Stimulated activated CD8-positive, alpha-beta memory T cell treated with anti-CD3 and anti-CD28 coated beads, Interleukin-7, amount 100 ng/mL, for 1 hour (primary cell): ENCODE data around the gene HCN4.
"Not testable (repeated sequence)": the region's sequence is repeated elsewhere in the genome, so short reads cannot be mapped to it uniquely, and the experiment has no call there.

Experiments used
- DNase-seq, 2 donors: peaks; one replicate each; pipeline ENCODE4 v3.0.0-alpha.2; 2020; ENCODE audit warnings: low read depth in 2 of 2

Gene HCN4

GRCh38 chr15:73368301-73369136, at the start of gene HCN4:
HCN4 (minus strand) TSS chr15:73368958; CDS start chr15:73368270, 688 bp downstream.
- DNase-seq = no peak

DNA sequence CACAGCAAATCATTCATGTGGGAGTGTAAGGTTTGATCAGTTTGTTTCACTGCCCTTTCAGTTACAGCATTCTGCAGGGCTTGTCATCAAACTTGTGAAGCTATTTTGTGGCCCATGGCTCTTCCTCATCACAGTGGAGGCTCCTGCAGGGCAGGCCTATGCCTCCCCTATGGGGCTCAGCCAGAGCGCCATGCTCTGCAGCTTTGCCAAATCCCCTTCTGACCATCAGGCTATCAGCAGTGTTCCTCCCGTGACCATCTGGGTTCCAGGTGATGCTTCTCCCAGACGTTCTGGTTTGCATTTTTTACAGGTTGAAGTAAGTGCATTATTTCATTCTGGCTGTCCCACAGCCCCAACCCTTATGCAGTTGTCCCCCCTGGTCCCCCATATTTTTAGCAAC, 46.1 kb upstream of the HCN4 start:
- DNase-seq = no peak

DNA sequence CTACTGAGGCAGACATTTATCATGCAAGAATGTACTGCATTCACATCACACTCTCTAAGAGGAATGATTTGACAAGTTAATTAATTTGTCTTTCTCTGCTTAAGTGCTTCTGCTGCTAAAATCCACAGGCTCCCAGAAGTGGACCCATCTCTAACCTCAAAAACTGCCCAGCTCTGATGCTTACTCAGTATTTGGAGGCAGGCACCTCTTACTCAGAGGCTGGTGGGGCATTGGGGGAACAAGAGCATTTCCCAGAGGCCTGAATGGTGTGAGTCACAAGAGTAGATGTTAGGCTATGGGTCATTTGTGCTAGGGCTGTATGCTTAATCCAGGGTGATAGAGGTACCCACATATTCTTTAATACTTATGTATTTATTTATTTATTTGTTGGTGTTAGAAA, 34.4 kb upstream of the HCN4 start:
- no peak for DNase-seq

DNA sequence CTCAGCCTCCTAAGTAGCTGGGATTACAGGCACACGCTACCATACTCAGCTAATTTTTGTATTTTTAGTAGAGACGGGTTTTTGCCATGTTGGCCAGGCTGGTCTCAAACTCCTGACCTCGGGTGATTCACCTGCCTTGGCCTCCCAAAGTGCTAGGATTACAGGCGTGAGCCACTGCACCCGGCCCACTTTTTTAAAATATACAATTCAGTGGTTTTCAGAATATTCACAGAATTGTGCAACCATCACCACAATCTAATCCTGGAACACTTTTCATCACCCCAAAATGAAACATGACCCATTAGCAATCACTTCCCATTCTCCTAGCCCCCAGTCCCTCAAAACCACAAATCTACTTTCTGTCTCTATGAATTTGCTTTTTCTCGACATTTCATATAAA, 31.5 kb upstream of the HCN4 start:
- DNase-seq = not testable (repeated sequence)

GRCh38 chr15:73398861-73399260, 30.1 kb upstream of the HCN4 start:
- no peak for DNase-seq

- no peak for DNase-seq
Observed at GRCh38 chr15:73397461-73397860, 28.7 kb upstream of the HCN4 start.

GRCh38 chr15:73395671-73396070, 26.9 kb upstream of the HCN4 start:
- no peak for DNase-seq

DNA sequence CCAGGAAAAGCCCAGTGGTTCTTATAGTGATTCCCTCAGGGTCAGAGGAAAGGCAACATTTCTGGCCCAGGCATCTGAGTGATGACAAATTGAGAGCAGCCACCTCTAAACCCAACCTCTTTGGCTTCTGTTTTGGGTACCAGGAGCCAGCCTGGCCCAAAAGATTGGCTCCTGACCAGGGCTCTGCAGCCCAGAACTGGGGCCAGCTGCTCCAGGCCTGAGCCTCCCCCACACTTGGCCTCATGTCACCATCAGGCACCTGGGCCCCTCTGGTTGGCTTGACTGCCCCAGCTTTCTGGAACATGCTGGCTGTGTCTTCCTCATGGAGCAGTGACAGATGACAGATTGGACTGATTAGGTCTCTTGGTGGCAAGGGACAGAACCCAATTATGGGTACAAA, 26.0 kb upstream of the HCN4 start:
- no peak for DNase-seq

DNA sequence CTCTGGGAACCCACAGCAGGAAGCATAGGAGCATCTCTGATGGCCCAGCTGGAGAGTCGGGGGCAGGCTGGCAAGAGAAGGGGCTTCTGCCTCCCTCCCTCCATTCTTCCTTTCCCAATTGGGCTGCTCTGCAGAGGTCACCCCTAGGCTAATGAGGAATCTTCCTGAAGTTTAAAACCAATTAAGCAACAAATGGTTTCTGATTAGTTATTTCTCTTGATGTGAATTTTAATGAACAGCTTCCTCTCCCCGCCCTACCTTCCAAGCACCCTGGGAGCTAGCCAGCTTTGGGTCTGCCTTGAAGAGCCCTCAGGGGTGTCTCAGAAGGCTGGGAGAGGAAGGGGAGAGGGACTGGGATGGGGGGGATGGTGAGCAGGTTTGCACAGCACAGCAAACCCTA, 24.6 kb upstream of the HCN4 start:
- DNase-seq = no peak

DNA sequence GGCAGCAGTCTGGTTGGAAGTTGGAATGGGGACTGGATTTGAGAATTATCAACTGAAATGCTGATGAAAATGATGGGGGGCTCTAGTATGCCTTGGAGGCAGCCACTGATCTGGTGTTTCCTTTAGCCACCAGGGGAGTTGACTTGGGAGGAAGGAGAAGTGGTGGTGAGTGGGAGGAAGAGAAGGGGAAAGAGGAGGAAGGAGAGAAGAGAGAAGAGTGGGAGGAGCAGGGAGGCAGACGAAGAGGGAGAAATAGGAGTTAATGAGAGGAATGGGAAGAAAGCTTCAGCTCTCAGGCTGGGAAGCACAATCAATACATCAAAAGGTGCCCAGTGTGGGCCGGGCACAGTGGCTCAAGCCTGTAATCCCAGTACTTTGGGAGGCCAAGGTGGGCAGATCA, 23.3 kb upstream of the HCN4 start:
- DNase-seq = no peak

- no peak for DNase-seq
Observed at GRCh38 chr15:73391128-73391872, 22.5 kb upstream of the HCN4 start.

DNA sequence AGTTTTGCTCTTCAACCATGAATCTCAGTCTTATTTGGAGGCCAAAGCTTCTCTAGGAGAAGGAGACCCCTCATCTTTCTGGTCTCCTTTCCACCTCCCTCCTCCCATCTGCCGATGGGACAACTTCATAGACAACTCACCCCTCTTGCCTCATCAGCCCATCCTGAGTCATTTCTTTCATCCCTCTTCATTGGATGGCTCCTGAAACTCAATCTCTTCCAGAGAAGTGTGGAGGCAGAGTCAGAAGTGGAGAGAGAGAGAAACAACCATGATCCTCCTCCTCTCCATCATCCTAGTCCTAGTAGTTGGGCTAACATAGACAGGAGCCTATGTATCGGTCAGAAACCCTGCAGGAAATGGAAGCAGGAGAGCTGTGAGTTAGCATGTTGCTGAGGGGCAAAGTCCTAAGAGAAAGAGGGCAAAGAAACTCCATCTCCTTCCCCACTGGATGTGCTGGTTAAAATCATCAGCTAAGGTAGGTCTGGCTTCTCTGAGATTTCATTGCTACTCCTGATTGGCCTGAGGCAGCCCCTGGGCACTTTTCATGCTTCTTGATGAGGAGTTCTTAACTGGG, 21.3 kb upstream of the HCN4 start:
- no peak for DNase-seq

- no peak for DNase-seq
Observed at GRCh38 chr15:73389539-73389938, 20.8 kb upstream of the HCN4 start.

- DNase-seq = no peak
Observed at GRCh38 chr15:73388256-73388781, 19.6 kb upstream of the HCN4 start.

- DNase-seq = no peak
Observed at GRCh38 chr15:73387507-73388255, 18.9 kb upstream of the HCN4 start.

DNA sequence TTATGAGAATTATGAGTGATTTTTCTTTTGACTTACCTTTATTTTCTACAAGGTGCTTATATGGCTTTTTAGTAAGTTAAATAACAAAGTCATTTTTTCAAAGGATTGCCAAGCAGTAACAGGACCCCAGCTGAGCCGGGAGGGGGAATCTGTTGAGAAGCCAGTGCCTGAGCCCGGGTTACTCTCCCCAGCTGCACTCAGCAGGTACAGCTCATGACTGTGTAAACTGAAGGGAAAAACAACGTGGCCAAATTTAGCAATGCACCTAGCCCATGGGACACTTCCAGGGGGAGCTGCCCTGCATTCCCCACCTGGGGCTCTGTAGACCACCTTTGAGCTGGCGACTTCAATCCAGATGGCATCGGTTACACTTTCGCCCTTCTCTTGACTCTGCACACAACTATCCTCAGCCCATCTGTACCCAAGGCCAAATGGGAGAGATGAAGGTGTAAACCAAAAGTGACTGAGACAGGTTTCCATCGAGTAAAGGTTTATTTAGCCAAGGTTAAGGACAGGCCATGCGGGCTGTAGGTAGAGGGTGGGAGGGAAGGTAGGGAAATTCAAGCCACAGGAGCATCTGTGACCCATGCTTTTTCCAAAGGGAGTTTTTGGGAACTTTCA, 18.2 kb upstream of the HCN4 start:
- no peak for DNase-seq

DNA sequence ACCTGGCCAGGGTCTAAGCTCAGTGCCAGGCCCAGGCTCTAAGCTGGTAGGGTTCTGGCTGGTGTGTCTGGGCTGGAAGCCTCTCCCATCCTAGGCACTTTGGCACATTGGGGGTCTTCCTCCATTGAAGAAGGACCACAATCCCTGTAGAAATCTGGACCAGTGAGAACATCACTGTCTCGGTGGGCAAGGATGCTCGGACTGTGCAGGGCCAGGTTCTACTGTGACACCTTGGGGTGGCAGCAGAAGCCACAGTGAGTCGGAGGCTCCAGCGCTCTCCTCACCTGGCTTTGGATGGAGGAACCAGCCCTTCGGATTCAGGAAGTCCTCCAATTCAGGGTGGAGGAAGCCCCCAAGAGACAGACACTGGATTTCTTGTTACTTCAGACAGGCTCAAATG, 17.5 kb upstream of the HCN4 start:
- DNase-seq = no peak

DNA sequence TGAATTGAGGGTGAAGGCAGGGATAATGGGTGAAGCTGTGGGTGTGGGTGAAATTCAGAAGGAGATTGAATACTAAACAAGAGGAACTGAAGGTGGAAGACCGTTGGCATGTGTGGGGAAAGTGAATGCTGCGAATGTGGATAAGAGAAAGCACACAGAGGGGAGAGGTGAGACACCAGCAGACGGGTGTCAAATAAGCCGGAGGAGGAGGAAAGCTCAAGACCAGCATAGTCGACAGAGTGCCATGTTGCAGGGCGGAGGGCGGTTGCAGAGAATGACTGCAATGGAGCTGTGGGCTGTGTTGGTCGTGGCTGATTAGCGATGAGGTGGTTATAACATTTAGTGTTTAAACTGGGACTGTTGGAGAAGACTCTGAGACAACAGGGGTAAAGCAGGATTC, 16.4 kb upstream of the HCN4 start:
- no peak for DNase-seq

GRCh38 chr15:73383310-73384189, 14.8 kb upstream of the HCN4 start:
- DNase-seq = no peak

DNA sequence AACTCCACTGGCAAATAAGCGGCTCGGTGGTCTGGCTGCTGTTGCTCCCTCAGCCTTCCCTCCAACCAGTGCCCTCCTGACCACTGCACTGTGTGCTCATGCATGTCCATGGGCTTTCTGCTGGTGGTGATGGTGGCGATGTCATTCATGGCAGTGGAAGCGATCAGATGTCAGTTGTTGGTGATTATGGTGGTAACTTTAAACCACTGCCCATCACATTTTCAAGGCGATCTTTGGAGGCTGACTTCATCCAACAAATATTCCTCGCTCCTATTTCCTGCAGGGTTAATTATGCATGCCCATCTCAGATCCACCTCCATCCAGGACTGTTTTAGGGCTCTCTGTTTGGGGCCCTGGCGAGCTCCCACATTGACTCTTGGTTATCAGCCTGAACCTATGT, 13.4 kb upstream of the HCN4 start:
- DNase-seq = no peak
